ENCODE measurements around the gene IL34. TPM values are rescaled to one million over a fixed set of nuclear protein-coding genes. Genes with fewer than 3 reads are reported as not detected.

IL34 gene
- total and polyA plus RNA-seq, 2 of the 13 experiments (the other 11 are each of a cell fraction or from before 2014, with no cell fraction given): 1.2 to 1.3 TPM

DNA sequence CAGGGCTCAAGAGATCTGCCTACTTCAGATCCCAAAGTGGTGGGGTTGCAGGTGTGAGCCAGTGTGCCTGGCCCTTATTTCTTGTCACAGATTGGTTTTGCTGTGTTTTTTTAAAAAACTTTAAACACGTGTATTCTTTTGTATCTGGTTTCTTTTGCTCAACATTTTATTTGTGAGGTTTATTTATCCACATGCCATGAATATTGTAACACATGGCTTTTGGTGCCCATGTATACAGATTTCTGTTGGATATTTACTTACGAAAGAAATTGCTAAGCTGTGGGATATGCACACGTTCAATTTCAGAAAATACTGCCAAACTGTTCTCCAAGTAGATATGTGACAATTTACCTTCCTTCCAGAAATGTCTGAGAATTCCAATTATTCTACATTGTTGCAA is 18.7 kb upstream of the IL34 start:
- intact Hi-C loops (cut with micrococcal nuclease; ENCODE audit: unreplicated experiment): no loop called here
- Histone ChIP-seq H3K79me2 (ENCODE audit: insufficient read depth, low read length) (no peaks in the 10 kb centered on the region), H2AFZ (ENCODE audit: low read length) (no peak overlapping the region), H4K20me1 (ENCODE audit: insufficient read depth, low read length) (no peaks in the 10 kb centered on the region), H3K9me3 (ENCODE audit: low read length) (0 out of 2 replicates have a peak, but pooled peaks cover 6% of the 10 kb centered on the region), H3K4me1 (ENCODE audit: insufficient read depth, low read length) (no peaks in the 10 kb centered on the region), H3K36me3 (replicated peaks in 1 of 2; ENCODE audit: control insufficient read depth in 1 of 2, insufficient read depth in 2 of 2, low read length in 2 of 2) (no peaks in the 10 kb centered on the region), H3K27me3 (ENCODE audit: control insufficient read depth in 1 of 2, insufficient read depth in 2 of 2, low read length in 2 of 2) (peaks cover 0 to 17% of the 10 kb centered on the region in 2 experiments; a peak in 3 of 5 replicates), H3K27ac (ENCODE audit: extremely low read length, insufficient read depth, low read length) (no peak overlapping the region), H3K4me3 (replicated peaks in 1 of 3; ENCODE audit: insufficient read depth in 1 of 3, low read depth in 2 of 3, low read length in 3 of 3) (no peak overlapping the region), H3K4me2 (ENCODE audit: low read depth, low read length) (no peak overlapping the region), H3K9ac (ENCODE audit: insufficient read depth, low read depth, low read length) (no peak overlapping the region)
- POLR2A ChIA-PET: no interaction called here
- WGBS (ENCODE audit: low lambda C conversion rate): 38% methylated on average over 3 of the region's 3 CpGs
- in situ Hi-C loops (cut with HindIII; ENCODE audit: extremely low pct_ligation_motif_present, low pct_unique_long_range_greater_than_20kb): no loop called here
- BruUV-seq (replicated peaks): no TSS peak
- ATAC-seq (no peak), DNase-seq (ENCODE audit: low spot score) (no peak), FAIRE-seq (peak; percentile 40)
- TF ChIP-seq, protein P1, sequence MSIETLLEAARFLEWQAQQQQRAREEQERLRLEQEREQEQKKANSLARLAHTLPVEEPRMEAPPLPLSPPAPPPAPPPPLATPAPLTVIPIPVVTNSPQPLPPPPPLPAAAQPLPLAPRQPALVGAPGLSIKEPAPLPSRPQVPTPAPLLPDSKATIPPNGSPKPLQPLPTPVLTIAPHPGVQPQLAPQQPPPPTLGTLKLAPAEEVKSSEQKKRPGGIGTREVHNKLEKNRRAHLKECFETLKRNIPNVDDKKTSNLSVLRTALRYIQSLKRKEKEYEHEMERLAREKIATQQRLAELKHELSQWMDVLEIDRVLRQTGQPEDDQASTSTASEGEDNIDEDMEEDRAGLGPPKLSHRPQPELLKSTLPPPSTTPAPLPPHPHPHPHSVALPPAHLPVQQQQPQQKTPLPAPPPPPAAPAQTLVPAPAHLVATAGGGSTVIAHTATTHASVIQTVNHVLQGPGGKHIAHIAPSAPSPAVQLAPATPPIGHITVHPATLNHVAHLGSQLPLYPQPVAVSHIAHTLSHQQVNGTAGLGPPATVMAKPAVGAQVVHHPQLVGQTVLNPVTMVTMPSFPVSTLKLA (IDR thresholded peaks at IDR 0.05): peak; percentile 98
- no peak for TF ChIP-seq TOPORS (CRISPR knock-in tag; IDR thresholded peaks at IDR 0.05)
- CTCF ChIA-PET (ENCODE audit: low intra/inter-chr PET ratio, low total read pairs): no interaction called here

DNA sequence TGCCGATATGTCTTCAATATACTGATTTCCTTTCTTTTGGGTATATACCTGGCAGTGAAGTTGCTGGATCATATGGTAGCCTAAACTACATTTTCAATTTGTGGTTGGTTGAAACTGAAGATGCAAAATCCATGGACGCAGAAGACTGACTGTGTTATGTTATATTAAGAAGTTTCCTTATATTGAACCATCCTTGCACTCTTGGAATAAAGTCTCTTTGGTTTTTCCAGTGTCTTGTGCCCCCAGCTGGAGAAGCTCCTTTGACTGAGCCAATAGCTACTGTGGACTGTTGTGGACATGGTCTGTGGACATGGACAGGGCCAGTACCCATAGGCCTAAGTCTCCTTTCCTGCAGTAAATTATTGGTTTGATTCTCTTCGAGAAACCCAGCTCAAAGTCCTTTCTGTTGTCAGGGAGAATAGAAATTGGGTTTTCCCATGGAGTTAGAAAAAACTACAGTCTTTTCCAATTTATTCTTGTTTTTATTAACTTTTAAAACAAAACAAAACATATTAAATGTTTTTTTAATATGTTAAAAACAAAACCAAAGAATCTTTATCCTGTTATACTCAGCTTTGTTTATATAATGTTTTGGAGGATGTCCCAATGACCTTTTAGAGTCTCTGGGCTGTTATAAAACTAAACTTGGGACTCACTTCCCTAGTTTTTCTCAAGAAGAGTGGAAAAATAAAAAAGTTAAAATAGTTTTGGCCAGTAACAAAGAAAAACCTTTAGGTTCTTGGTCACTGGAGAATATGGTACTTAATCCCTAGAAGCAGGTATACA is 15.2 kb upstream of the IL34 start:
- Histone ChIP-seq H3K4me2 (ENCODE audit: low read depth, low read length) (no peak overlapping the region), H3K27ac (ENCODE audit: extremely low read length, insufficient read depth, low read length) (no peak overlapping the region), H3K9ac (ENCODE audit: insufficient read depth, low read depth, low read length) (no peak overlapping the region), H4K20me1 (ENCODE audit: insufficient read depth, low read length) (no peaks in the 10 kb centered on the region), H3K4me1 (ENCODE audit: insufficient read depth, low read length) (peaks cover 14% of the 10 kb centered on the region; the same call in 1 of the 2 replicates), H3K9me3 (ENCODE audit: low read length) (0 out of 2 replicates have a peak, but pooled peaks cover 6% of the 10 kb centered on the region), H3K36me3 (replicated peaks in 1 of 2; ENCODE audit: control insufficient read depth in 1 of 2, insufficient read depth in 2 of 2, low read length in 2 of 2) (no peaks in the 10 kb centered on the region), H3K4me3 (replicated peaks in 1 of 3; ENCODE audit: insufficient read depth in 1 of 3, low read depth in 2 of 3, low read length in 3 of 3) (no peak overlapping the region), H3K79me2 (ENCODE audit: insufficient read depth, low read length) (no peaks in the 10 kb centered on the region), H3K27me3 (ENCODE audit: control insufficient read depth in 1 of 2, insufficient read depth in 2 of 2, low read length in 2 of 2) (no peaks in the 10 kb centered on the region; a peak in 1 of 5 replicates), H2AFZ (ENCODE audit: low read length) (no peak overlapping the region)
- ChIA-PET CTCF (ENCODE audit: low intra/inter-chr PET ratio, low total read pairs) (no interaction called here), POLR2A (interaction anchor here (0.6 kb wide), 1 partner anchor 22 kb away, joined by 4 read pairs; no protein-coding TSS in a partner anchor)
- BruUV-seq (replicated peaks): no TSS peak
- WGBS (ENCODE audit: low lambda C conversion rate): 29% methylated on average over 3 of the region's 3 CpGs
- intact Hi-C loops (cut with micrococcal nuclease; ENCODE audit: unreplicated experiment): no loop called here
- DNase-seq (ENCODE audit: low spot score) (no peak), FAIRE-seq (no peak), ATAC-seq (no peak)
- in situ Hi-C loops (cut with HindIII; ENCODE audit: extremely low pct_ligation_motif_present, low pct_unique_long_range_greater_than_20kb): no loop called here
- TF ChIP-seq IKZF1 (IDR thresholded peaks at IDR 0.05) (no peak), ZNF839 (CRISPR knock-in tag; IDR thresholded peaks at IDR 0.05; ENCODE audit: borderline replicate concordance) (no peak), ASH2L (IDR thresholded peaks at IDR 0.05; ENCODE audit: insufficient read length, low read depth, low read length) (no peak), GABPA (IDR thresholded peaks at IDR 0.05; ENCODE audit: low read depth, low read length) (no peak), GABPA (CRISPR knock-in tag; IDR thresholded peaks at IDR 0.05; ENCODE audit: low read depth) (no peak), SATB2 (CRISPR knock-in tag; IDR thresholded peaks at IDR 0.05) (no peak), SMARCC2 (IDR thresholded peaks at IDR 0.05) (no peak), ZNF331 (CRISPR knock-in tag; IDR thresholded peaks at IDR 0.05) (no peak), HNRNPK (IDR thresholded peaks at IDR 0.05; ENCODE audit: low read depth, low read length, poor library complexity, severe bottlenecking) (no peak), CBX5 (CRISPR knock-in tag; IDR thresholded peaks at IDR 0.05; ENCODE audit: borderline replicate concordance) (no peak)
- TF ChIP-seq, protein P2, sequence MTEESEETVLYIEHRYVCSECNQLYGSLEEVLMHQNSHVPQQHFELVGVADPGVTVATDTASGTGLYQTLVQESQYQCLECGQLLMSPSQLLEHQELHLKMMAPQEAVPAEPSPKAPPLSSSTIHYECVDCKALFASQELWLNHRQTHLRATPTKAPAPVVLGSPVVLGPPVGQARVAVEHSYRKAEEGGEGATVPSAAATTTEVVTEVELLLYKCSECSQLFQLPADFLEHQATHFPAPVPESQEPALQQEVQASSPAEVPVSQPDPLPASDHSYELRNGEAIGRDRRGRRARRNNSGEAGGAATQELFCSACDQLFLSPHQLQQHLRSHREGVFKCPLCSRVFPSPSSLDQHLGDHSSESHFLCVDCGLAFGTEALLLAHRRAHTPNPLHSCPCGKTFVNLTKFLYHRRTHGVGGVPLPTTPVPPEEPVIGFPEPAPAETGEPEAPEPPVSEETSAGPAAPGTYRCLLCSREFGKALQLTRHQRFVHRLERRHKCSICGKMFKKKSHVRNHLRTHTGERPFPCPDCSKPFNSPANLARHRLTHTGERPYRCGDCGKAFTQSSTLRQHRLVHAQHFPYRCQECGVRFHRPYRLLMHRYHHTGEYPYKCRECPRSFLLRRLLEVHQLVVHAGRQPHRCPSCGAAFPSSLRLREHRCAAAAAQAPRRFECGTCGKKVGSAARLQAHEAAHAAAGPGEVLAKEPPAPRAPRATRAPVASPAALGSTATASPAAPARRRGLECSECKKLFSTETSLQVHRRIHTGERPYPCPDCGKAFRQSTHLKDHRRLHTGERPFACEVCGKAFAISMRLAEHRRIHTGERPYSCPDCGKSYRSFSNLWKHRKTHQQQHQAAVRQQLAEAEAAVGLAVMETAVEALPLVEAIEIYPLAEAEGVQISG (CRISPR knock-in tag; IDR thresholded peaks at IDR 0.05): no peak
